ENCODE results near the gene SLC66A1. TPM values are rescaled to one million over a fixed set of nuclear protein-coding genes. Genes with fewer than 3 reads are reported as not detected.

The SLC66A1 gene
- total RNA-seq, 1 experiment from 2014 or later, result 24.0 TPM

- Histone ChIP-seq H3K36me3 (ENCODE audit: control insufficient read depth, insufficient read depth, low read length) (no peaks in the 10 kb centered on the region), H3K9me3 (no peaks in the 10 kb centered on the region), H3K27me3 (replicated peaks; ENCODE audit: control insufficient read depth, insufficient read depth, low read length) (no peaks in the 10 kb centered on the region), H3K4me3 (ENCODE audit: low read depth, low read length) (no peak overlapping the region), H3K4me1 (no peaks in the 10 kb centered on the region)
- DNase-seq, result no peak
- no TSS peak for BruUV-seq (replicated peaks)
- Mint-ChIP-seq H3K27me3 (ENCODE audit: insufficient read depth, unreplicated experiment) (no peaks in the 10 kb centered on the region), H3K9me3 (ENCODE audit: unreplicated experiment) (no peaks in the 10 kb centered on the region), H3K27ac (ENCODE audit: unreplicated experiment) (no peak overlapping the region), H3K36me3 (ENCODE audit: insufficient read depth, unreplicated experiment) (peaks cover 29% of the 10 kb centered on the region), H3K4me1 (ENCODE audit: low read depth, unreplicated experiment) (no peaks in the 10 kb centered on the region), H3K4me3 (ENCODE audit: unreplicated experiment) (no peak overlapping the region)
- TF ChIP-seq, protein P1, sequence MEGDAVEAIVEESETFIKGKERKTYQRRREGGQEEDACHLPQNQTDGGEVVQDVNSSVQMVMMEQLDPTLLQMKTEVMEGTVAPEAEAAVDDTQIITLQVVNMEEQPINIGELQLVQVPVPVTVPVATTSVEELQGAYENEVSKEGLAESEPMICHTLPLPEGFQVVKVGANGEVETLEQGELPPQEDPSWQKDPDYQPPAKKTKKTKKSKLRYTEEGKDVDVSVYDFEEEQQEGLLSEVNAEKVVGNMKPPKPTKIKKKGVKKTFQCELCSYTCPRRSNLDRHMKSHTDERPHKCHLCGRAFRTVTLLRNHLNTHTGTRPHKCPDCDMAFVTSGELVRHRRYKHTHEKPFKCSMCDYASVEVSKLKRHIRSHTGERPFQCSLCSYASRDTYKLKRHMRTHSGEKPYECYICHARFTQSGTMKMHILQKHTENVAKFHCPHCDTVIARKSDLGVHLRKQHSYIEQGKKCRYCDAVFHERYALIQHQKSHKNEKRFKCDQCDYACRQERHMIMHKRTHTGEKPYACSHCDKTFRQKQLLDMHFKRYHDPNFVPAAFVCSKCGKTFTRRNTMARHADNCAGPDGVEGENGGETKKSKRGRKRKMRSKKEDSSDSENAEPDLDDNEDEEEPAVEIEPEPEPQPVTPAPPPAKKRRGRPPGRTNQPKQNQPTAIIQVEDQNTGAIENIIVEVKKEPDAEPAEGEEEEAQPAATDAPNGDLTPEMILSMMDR (IDR thresholded peaks at IDR 0.05; ENCODE audit: insufficient read depth in 1 of 2, low read depth in 1 of 2, low read length in 1 of 2, severe bottlenecking in 1 of 2, unreplicated experiment in 1 of 2), result no peak
- intact Hi-C loops (cut with micrococcal nuclease; ENCODE audit: unreplicated experiment), result no loop called here
- CTCF ChIA-PET, result no interaction called here
- POLR2A ChIA-PET, result no interaction called here
Measured at GRCh38 chr1:19370453-19371170, 58.5 kb downstream of the SLC66A1 start.

- Histone ChIP-seq H3K4me3 (ENCODE audit: low read depth, low read length) (no peak overlapping the region), H3K4me1 (no peaks in the 10 kb centered on the region), H3K9me3 (no peaks in the 10 kb centered on the region), H3K36me3 (ENCODE audit: control insufficient read depth, insufficient read depth, low read length) (no peaks in the 10 kb centered on the region), H3K27me3 (replicated peaks; ENCODE audit: control insufficient read depth, insufficient read depth, low read length) (no peaks in the 10 kb centered on the region)
- no peaks in the 10 kb centered on the region for H3K9me3 Mint-ChIP-seq (ENCODE audit: unreplicated experiment)
- H3K27me3 Mint-ChIP-seq (ENCODE audit: insufficient read depth, unreplicated experiment), result no peaks in the 10 kb centered on the region
- ChIA-PET CTCF (no interaction called here), POLR2A (no interaction called here)
- H3K36me3 Mint-ChIP-seq (ENCODE audit: insufficient read depth, unreplicated experiment), result peaks cover 28% of the 10 kb centered on the region
- H3K27ac Mint-ChIP-seq (ENCODE audit: unreplicated experiment), result no peak overlapping the region
- BruUV-seq (replicated peaks), result no TSS peak
- TF ChIP-seq, protein P1 (IDR thresholded peaks at IDR 0.05; ENCODE audit: insufficient read depth in 1 of 2, low read depth in 1 of 2, low read length in 1 of 2, severe bottlenecking in 1 of 2, unreplicated experiment in 1 of 2), result no peak
- H3K4me3 Mint-ChIP-seq (ENCODE audit: unreplicated experiment), result no peak overlapping the region
- H3K4me1 Mint-ChIP-seq (ENCODE audit: low read depth, unreplicated experiment), result no peaks in the 10 kb centered on the region
- intact Hi-C loops (cut with micrococcal nuclease; ENCODE audit: unreplicated experiment), result no loop called here
- DNase-seq, result no peak
Measured at GRCh38 chr1:19371226-19372135, 59.4 kb downstream of the SLC66A1 start.

- Mint-ChIP-seq H3K9me3 (ENCODE audit: unreplicated experiment) (no peaks in the 10 kb centered on the region), H3K36me3 (ENCODE audit: insufficient read depth, unreplicated experiment) (peaks cover 31% of the 10 kb centered on the region), H3K27ac (ENCODE audit: unreplicated experiment) (no peak overlapping the region), H3K4me1 (ENCODE audit: low read depth, unreplicated experiment) (no peaks in the 10 kb centered on the region), H3K4me3 (ENCODE audit: unreplicated experiment) (no peak overlapping the region), H3K27me3 (ENCODE audit: insufficient read depth, unreplicated experiment) (no peaks in the 10 kb centered on the region)
- POLR2A ChIA-PET, result no interaction called here
- intact Hi-C loops (cut with micrococcal nuclease; ENCODE audit: unreplicated experiment), result no loop called here
- Histone ChIP-seq H3K9me3 (no peaks in the 10 kb centered on the region), H3K27me3 (replicated peaks; ENCODE audit: control insufficient read depth, insufficient read depth, low read length) (no peaks in the 10 kb centered on the region), H3K4me1 (no peaks in the 10 kb centered on the region), H3K4me3 (ENCODE audit: low read depth, low read length) (no peak overlapping the region), H3K36me3 (ENCODE audit: control insufficient read depth, insufficient read depth, low read length) (no peaks in the 10 kb centered on the region; the same call in 1 of the 2 replicates)
- TF ChIP-seq, protein P1 (IDR thresholded peaks at IDR 0.05; ENCODE audit: insufficient read depth in 1 of 2, low read depth in 1 of 2, low read length in 1 of 2, severe bottlenecking in 1 of 2, unreplicated experiment in 1 of 2), result no peak
- DNase-seq, result no peak
- BruUV-seq (replicated peaks), result no TSS peak
- CTCF ChIA-PET, result no interaction called here
Measured at GRCh38 chr1:19372136-19372514, 60.0 kb downstream of the SLC66A1 start.
